ENCODE measurements around the gene TATDN2.
"Not testable (repeated sequence)": the region's sequence is repeated elsewhere in the genome, so short reads cannot be mapped to it uniquely, and the experiment has no call there.

TATDN2 gene

GRCh38 chr3:10292505-10293419 lies 44.5 kb downstream of the TATDN2 start, which contains the start of gene GHRL:
GHRL (minus strand) TSS chr3:10292947; CDS start chr3:10290180, 2,767 bp downstream.
- peak; percentile 59 for DNase-seq

GRCh38 chr3:10294030-10294586 lies 45.8 kb downstream of the TATDN2 start:
- DNase-seq: no peak

GRCh38 chr3:10298064-10298463 lies 49.8 kb downstream of the TATDN2 start:
- not testable (repeated sequence) for DNase-seq

- DNase-seq: no peak
These were observed 50.9 kb downstream of the TATDN2 start for GRCh38 chr3:10299175-10299574.

GRCh38 chr3:10299679-10300078 lies 51.4 kb downstream of the TATDN2 start:
- DNase-seq: no peak

- no peak for DNase-seq
These were observed 51.8 kb downstream of the TATDN2 start for GRCh38 chr3:10300087-10300486.

- DNase-seq: no peak
These were observed 54.8 kb downstream of the TATDN2 start for GRCh38 chr3:10303105-10303504.

- no peak for DNase-seq
These were observed 55.5 kb downstream of the TATDN2 start for GRCh38 chr3:10303785-10304184.

- no peak for DNase-seq
These were observed 56.6 kb downstream of the TATDN2 start for GRCh38 chr3:10304905-10305304.

- DNase-seq: no peak
These were observed 57.2 kb downstream of the TATDN2 start for GRCh38 chr3:10305331-10305902.

- DNase-seq: no peak
These were observed 57.9 kb downstream of the TATDN2 start for GRCh38 chr3:10306156-10306555.

GRCh38 chr3:10308678-10309077 lies 60.4 kb downstream of the TATDN2 start:
- no peak for DNase-seq

GRCh38 chr3:10309736-10310135 lies 61.5 kb downstream of the TATDN2 start:
- no peak for DNase-seq

- no peak for DNase-seq
These were observed 62.3 kb downstream of the TATDN2 start for GRCh38 chr3:10310578-10310977.

- no peak for DNase-seq
These were observed 63.5 kb downstream of the TATDN2 start for GRCh38 chr3:10311710-10312109.

- no peak for DNase-seq
These were observed 64.1 kb downstream of the TATDN2 start for GRCh38 chr3:10312391-10312790.

- DNase-seq: no peak
These were observed 64.6 kb downstream of the TATDN2 start for GRCh38 chr3:10312861-10313260.

- no peak for DNase-seq
These were observed 66.8 kb downstream of the TATDN2 start for GRCh38 chr3:10315101-10315500.

- no peak for DNase-seq
These were observed 67.6 kb downstream of the TATDN2 start for GRCh38 chr3:10315771-10316344.

GRCh38 chr3:10317311-10317960 lies 69.2 kb downstream of the TATDN2 start:
- no peak for DNase-seq

GRCh38 chr3:10317961-10318350 lies 69.7 kb downstream of the TATDN2 start:
- no peak for DNase-seq

GRCh38 chr3:10319251-10319650 lies 71.0 kb downstream of the TATDN2 start:
- DNase-seq: no peak

GRCh38 chr3:10319804-10320203 lies 71.5 kb downstream of the TATDN2 start:
- no peak for DNase-seq
